Neutrophil (primary cell): Measurements from ENCODE around the gene NGB.

Experiments used
- H3K27ac ChIP-seq: fragments of 200-600 bp; sonication (generic); 2 replicates; pipeline ENCODE4 v1.5.1; 2016; ENCODE audit warnings: mild to moderate bottlenecking, moderate library complexity
- H3K27me3 ChIP-seq: fragments of 200-600 bp; sonication (generic); 2 replicates; pipeline ENCODE4 v1.6.0; 2016; ENCODE audit warnings: mild to moderate bottlenecking
- H3K36me3 ChIP-seq: fragments of 200-600 bp; sonication (generic); 2 replicates; pipeline ENCODE4 v1.5.1; 2017
- H3K4me1 ChIP-seq, 2 experiments: fragments of 200-600 bp in 1 of 2; sonication (generic) in 1 of 2; 1 replicate in 1 of 2; 2 replicates in 1 of 2; pipeline versions ENCODE4 v1.5.1 to v1.6.1; 2013 to 2016; ENCODE audit warnings: low read depth in 1 of 2, low read length in 1 of 2, mild to moderate bottlenecking in 1 of 2, moderate library complexity in 1 of 2; ENCODE audit not compliant: control insufficient read depth in 1 of 2, insufficient read depth in 1 of 2
- H3K4me3 ChIP-seq, 2 experiments: fragments of 200-600 bp in 1 of 2; sonication (generic) in 1 of 2; 1 replicate in 1 of 2; 2 replicates in 1 of 2; pipeline ENCODE4 v1.5.1; 2013 to 2016; ENCODE audit warnings: low read depth in 1 of 2, low read length in 1 of 2, mild to moderate bottlenecking in 1 of 2, moderate library complexity in 1 of 2
- H3K9me3 ChIP-seq: fragments of 200-600 bp; sonication (generic); 2 replicates; pipeline ENCODE4 v1.5.1; 2016
- TF ChIP-seq, protein P1 (sequence below): fragments of 200-600 bp; sonication (generic); IDR thresholded peaks from 2 replicates; pipeline ENCODE4 v1.5.1; 2016; ENCODE audit warnings: antibody characterized with exemption

Gene NGB

DNA sequence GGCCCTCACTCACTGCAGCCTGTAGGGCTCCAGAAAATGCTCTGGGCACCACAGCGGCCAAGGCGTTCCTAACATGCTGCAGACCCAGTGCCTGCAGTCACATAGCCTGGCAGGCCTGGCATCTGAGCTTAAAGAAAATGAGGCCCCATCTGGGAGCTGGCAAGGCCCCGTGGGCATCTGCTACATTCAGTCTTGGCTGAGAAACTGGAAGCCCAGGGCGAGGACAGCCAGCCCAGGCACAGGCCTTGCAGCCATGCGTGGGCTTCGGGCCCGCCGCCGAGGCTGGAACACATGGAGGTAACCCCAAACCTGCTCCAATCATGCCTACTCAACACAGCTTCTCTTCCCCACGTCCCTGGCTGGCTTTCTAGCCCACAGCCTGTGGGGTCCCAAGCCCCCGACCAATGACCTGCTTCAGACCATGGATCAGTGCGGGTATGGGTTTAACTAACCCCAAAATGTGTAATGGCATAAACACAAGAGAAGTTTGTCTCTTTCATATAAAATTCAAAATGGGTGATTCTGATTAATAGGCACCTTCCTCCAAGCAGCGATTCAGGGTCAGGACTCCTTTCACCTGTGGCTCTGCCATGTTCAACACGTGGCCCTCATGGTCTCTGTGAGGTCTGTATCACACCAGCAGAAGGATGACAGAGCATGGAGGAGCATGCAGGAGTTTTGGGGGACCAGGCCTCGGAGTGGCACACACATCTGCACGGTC lies 6.4 kb downstream of the NGB start:
- Histone ChIP-seq H3K9me3 (no peaks in the 10 kb centered on the region), H3K27me3 (peaks cover 50% of the 10 kb centered on the region), H3K27ac (no peak overlapping the region), H3K4me1 (no peaks in the 10 kb centered on the region), H3K36me3 (no peaks in the 10 kb centered on the region), H3K4me3 (no peak overlapping the region)
- TF ChIP-seq, protein P1, sequence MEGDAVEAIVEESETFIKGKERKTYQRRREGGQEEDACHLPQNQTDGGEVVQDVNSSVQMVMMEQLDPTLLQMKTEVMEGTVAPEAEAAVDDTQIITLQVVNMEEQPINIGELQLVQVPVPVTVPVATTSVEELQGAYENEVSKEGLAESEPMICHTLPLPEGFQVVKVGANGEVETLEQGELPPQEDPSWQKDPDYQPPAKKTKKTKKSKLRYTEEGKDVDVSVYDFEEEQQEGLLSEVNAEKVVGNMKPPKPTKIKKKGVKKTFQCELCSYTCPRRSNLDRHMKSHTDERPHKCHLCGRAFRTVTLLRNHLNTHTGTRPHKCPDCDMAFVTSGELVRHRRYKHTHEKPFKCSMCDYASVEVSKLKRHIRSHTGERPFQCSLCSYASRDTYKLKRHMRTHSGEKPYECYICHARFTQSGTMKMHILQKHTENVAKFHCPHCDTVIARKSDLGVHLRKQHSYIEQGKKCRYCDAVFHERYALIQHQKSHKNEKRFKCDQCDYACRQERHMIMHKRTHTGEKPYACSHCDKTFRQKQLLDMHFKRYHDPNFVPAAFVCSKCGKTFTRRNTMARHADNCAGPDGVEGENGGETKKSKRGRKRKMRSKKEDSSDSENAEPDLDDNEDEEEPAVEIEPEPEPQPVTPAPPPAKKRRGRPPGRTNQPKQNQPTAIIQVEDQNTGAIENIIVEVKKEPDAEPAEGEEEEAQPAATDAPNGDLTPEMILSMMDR = no peak

DNA sequence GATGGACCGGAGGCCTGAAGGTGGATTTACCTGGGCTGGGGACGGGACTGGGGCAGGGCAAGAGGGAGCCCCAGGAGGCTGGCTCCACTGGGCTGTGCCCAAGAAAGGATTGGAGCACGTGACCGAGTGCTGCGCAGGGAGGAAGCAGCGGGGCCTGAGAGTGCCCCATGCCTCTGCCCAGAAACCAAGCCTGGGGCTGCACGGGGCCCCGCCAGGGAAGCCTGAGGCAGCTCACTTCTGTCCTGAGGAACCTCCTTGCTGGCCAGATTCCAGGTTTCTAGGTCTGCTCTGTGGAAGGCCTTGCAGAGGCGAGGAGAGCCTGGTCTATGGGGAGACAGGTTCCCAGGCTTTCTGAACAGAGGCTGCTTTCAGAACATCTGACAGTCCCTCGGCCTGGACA lies 10.4 kb downstream of the NGB start:
- Histone ChIP-seq H3K27ac (no peak overlapping the region), H3K27me3 (peaks cover 19% of the 10 kb centered on the region), H3K9me3 (no peaks in the 10 kb centered on the region), H3K4me3 (no peak overlapping the region), H3K4me1 (no peaks in the 10 kb centered on the region), H3K36me3 (no peaks in the 10 kb centered on the region)
- TF ChIP-seq, protein P1 = no peak

DNA sequence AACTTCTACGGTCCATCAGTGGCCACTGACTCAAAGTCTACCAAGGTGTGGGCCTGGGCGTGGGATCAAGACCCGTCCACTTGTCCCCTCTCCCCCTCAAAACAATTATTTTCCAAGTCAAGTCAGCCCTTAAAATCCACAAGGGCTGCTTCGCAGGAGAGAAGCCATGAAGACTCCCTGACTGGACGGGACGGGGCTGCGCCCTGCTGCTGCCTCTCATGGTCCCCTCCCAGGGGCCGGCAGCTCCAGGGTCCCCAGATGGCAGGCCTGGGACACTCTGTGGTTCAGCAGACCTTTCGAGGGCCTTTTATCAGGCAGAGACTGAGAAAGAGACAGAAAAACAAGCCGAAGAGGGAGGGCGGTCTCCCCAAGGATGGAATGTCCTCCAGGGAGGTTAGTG lies 10.8 kb downstream of the NGB start:
- Histone ChIP-seq H3K27me3 (peaks cover 19% of the 10 kb centered on the region), H3K27ac (no peak overlapping the region), H3K36me3 (no peaks in the 10 kb centered on the region), H3K9me3 (no peaks in the 10 kb centered on the region), H3K4me3 (no peak overlapping the region), H3K4me1 (no peaks in the 10 kb centered on the region)
- TF ChIP-seq, protein P1 = no peak

DNA sequence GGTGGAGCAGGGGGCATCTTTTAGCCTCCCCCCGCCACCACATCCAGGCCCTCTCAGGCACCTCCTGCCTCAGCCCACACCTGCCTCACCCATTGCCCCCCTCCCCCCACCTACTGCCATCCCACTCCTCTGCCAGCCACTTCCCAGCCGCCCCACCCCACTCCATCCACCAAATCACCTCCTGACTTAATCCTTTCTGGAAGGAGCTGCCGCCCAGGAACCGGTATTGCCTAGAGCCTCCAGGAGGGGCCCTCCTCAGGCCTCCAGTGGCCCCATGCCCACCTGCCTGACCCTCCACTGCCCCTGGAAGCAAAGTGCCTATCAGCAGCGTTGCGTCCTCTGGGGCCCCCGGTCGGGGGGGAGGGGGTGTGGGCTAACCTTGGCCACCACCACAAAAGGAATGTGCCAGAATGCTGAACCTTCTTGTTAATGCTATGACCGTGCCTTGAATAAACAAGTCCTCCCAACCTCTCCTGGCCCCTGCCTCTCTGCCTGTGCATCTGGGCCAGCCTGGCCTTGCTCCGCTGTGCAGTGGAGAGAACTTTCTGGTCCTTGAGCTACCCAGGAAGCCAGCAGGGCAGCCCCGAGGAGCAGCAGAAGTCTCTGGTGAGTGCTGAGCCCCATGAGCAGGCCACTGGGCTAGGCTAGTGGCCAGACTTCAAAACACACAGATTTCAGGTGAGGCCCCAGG lies 11.8 kb downstream of the NGB start:
- H3K36me3 ChIP-seq = no peaks in the 10 kb centered on the region
- H3K27ac ChIP-seq = no peak overlapping the region
- no peaks in the 10 kb centered on the region for H3K9me3 ChIP-seq
- no peaks in the 10 kb centered on the region for H3K4me1 ChIP-seq
- no peak overlapping the region for H3K4me3 ChIP-seq
- peaks cover 19% of the 10 kb centered on the region for H3K27me3 ChIP-seq
- TF ChIP-seq, protein P1 = no peak

DNA sequence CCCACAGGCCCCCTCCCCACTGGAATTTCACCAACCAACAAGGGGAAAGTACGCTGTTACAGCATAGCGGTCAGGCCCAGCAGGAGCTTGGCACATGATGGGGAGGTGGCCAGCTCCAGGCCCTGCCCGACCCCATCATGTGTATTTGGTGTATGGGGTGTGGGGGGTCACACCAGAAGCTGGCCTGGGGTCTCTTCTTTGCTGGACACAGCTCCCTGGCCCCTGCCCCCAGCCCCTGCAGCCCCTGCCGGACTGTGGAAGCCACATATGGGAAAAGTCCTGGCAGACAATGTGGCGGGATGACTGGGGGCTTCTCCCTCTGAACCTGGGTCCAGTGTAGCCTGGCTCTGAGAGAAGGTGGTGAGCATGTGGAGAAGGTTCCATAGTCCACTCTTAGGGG lies 12.4 kb downstream of the NGB start:
- no peaks in the 10 kb centered on the region for H3K9me3 ChIP-seq
- no peaks in the 10 kb centered on the region for H3K4me1 ChIP-seq
- H3K27me3 ChIP-seq = peaks cover 14% of the 10 kb centered on the region
- TF ChIP-seq, protein P1 = no peak
- H3K4me3 ChIP-seq = no peak overlapping the region
- no peak overlapping the region for H3K27ac ChIP-seq
- no peaks in the 10 kb centered on the region for H3K36me3 ChIP-seq
